A549 (cell line): ENCODE results near the gene KCNA5. TPM values are rescaled to one million over a fixed set of nuclear protein-coding genes. Genes with fewer than 3 reads are reported as not detected.

Experiments
- ATAC-seq, 2 experiments: fragments of 200-7000 bp in 1 of 2; fragments of >200 bp in 1 of 2; cut with Nextera tagmentation in 1 of 2; cut with Tn5 transposase in 1 of 2; 3 replicates each; pipeline versions ENCODE4 v1.8.0 to v1.9.1; 2018 to 2020; ENCODE audit warnings: mild to moderate bottlenecking in 1 of 2, moderate library complexity in 1 of 2
- CTCF ChIA-PET: fragments of 300-600 bp; sonication (Branson Sonifier 250); formaldehyde crosslinking; extraction: SDS; loops from one replicate; lab custom pipeline; 2021; ENCODE audit warnings: antibody characterized with exemption, inconsistent platforms; lab: Yijun Ruan, JAX
- POLR2A ChIA-PET: fragments of 350-600 bp; formaldehyde crosslinking; extraction: SDS; loops from one replicate; lab custom pipeline; 2021; ENCODE audit warnings: antibody characterized with exemption, inconsistent platforms; lab: Yijun Ruan, JAX
- DNase-seq, 2 experiments: peaks; one replicate each; pipeline versions ENCODE4 v3.0.0 to v3.0.0-alpha.2; 2011 to 2016; ENCODE audit warnings: low read depth in 1 of 2, low spot score in 1 of 2
- FAIRE-seq: peaks from 2 replicates; lab custom pipeline; 2011; peaks lifted over from hg19 to GRCh38; lab: Jason Lieb, UNC
- H3K27ac ChIP-seq, 2 experiments: fragments of >200 bp; sonication (Bioruptor Twin); formaldehyde crosslinking; 3 replicates each; pipeline ENCODE4 v1.5.1; 2016 to 2017
- H3K4me1 ChIP-seq: fragments of >200 bp; sonication (Bioruptor Twin); formaldehyde crosslinking; 3 replicates; pipeline ENCODE4 v1.6.1; 2016
- H3K4me2 ChIP-seq: fragments of >200 bp; sonication (Bioruptor Twin); formaldehyde crosslinking; 3 replicates; pipeline ENCODE4 v1.6.1; 2016
- H3K4me3 ChIP-seq: fragments of >200 bp; sonication (Bioruptor Twin); formaldehyde crosslinking; 3 replicates; pipeline ENCODE4 v1.5.1; 2016
- H3K9me3 ChIP-seq: fragments of >200 bp; sonication (Bioruptor Twin); formaldehyde crosslinking; 3 replicates; pipeline ENCODE4 v1.6.1; 2016
- CHD2 ChIP-seq: fragments of 150-350 bp; IDR thresholded peaks from 2 replicates; pipeline ENCODE4 v1.6.1; 2014; ENCODE audit warnings: low read length; ENCODE audit not compliant: partially characterized antibody
- E2F6 ChIP-seq: IDR thresholded peaks from 2 replicates; pipeline ENCODE4 v1.6.1; 2012; ENCODE audit warnings: low read depth, borderline replicate concordance
- EHF ChIP-seq: fragments of 250-450 bp; sonication (Bioruptor Pico); IDR thresholded peaks from 2 replicates; pipeline ENCODE4 v1.5.0; 2020; ENCODE audit warnings: mild to moderate bottlenecking
- ESRRA ChIP-seq: fragments of 150-350 bp; IDR thresholded peaks from 2 replicates; pipeline ENCODE4 v1.6.1; 2014; ENCODE audit warnings: mild to moderate bottlenecking, low read length, borderline replicate concordance
- FOSL2 ChIP-seq, 2 experiments: fragments of 450-650 bp in 1 of 2; fragments of >200 bp in 1 of 2; sonication (Bioruptor Twin) in 1 of 2; formaldehyde crosslinking; IDR thresholded peaks; 2 replicates each; pipeline versions ENCODE4 v1.5.0 to v1.6.1; 2016 to 2020; ENCODE audit warnings: mild to moderate bottlenecking in 1 of 2, moderate library complexity in 1 of 2
- FOXS1 ChIP-seq: fragments of 250-450 bp; sonication (Bioruptor Pico); IDR thresholded peaks from 2 replicates; pipeline ENCODE4 v1.5.0; 2020; ENCODE audit warnings: mild to moderate bottlenecking, moderate library complexity
- JUNB ChIP-seq: fragments of >200 bp; sonication (Bioruptor Twin); formaldehyde crosslinking; IDR thresholded peaks from 2 replicates; pipeline ENCODE4 v1.6.1; 2016
- KDM5A ChIP-seq: fragments of 200-600 bp; sonication (generic); IDR thresholded peaks from 2 replicates; pipeline ENCODE4 v1.6.1; 2016; ENCODE audit warnings: antibody characterized with exemption, mild to moderate bottlenecking
- MAZ ChIP-seq: fragments of 150-350 bp; IDR thresholded peaks from 2 replicates; pipeline ENCODE4 v1.6.1; 2014; ENCODE audit warnings: antibody characterized with exemption, low read depth, low read length, borderline replicate concordance
- NFE2L2 ChIP-seq: fragments of 150-350 bp; conservative IDR thresholded peaks from 2 replicates; pipeline ENCODE4 v1.6.1; 2014; ENCODE audit warnings: low read length
- PHF8 ChIP-seq: fragments of 200-600 bp; sonication (generic); IDR thresholded peaks from 2 replicates; pipeline ENCODE4 v1.6.1; 2016; ENCODE audit warnings: low read depth, mild to moderate bottlenecking, antibody characterized with exemption, moderate library complexity, borderline replicate concordance
- POLR2AphosphoS2 ChIP-seq: conservative IDR thresholded peaks from 2 replicates; pipeline ENCODE4 v1.6.1; 2012; ENCODE audit warnings: low read length, improper control_type of control experiment, inconsistent platforms
- RAD21 ChIP-seq, 2 experiments: fragments of >200 bp in 1 of 2; sonication (Bioruptor Twin) in 1 of 2; formaldehyde crosslinking in 1 of 2; IDR thresholded peaks in 1 of 2; conservative IDR thresholded peaks in 1 of 2; 2 replicates in 1 of 2; 3 replicates in 1 of 2; pipeline ENCODE4 v1.6.1; 2012 to 2018; ENCODE audit warnings: inconsistent platforms in 1 of 2
- RNF2 ChIP-seq: fragments of 200-600 bp; sonication (generic); IDR thresholded peaks from 2 replicates; pipeline ENCODE4 v1.6.1; 2016; ENCODE audit warnings: low read depth, mild to moderate bottlenecking, antibody characterized with exemption, moderate library complexity, borderline replicate concordance
- ZC3H11A ChIP-seq: fragments of 450-650 bp; IDR thresholded peaks from 2 replicates; pipeline ENCODE4 v1.6.1; 2014; ENCODE audit warnings: antibody characterized with exemption, mild to moderate bottlenecking
- ZFP36 ChIP-seq: fragments of 450-650 bp; IDR thresholded peaks from 2 replicates; pipeline ENCODE4 v1.6.1; 2014; ENCODE audit warnings: borderline replicate concordance; ENCODE audit not compliant: partially characterized antibody
- ZNF302 ChIP-seq: fragments of 250-450 bp; sonication (Bioruptor Pico); IDR thresholded peaks from 2 replicates; pipeline ENCODE4 v1.9.0; 2021; ENCODE audit warnings: inconsistent platforms, mild to moderate bottlenecking, moderate library complexity
- ZSCAN20 ChIP-seq: fragments of 250-450 bp; sonication (Bioruptor Pico); IDR thresholded peaks from 2 replicates; pipeline ENCODE4 v1.8.0; 2022; ENCODE audit warnings: mild to moderate bottlenecking, moderate library complexity
- WGBS: methylation state at CpG from one replicate; pipeline ENCODE4 v1.1.6; 2017; ENCODE audit errors: missing lambda C conversion rate; 5-methylcytosine and 5-hydroxymethylcytosine counted together
- polyA plus RNA-seq, 4 experiments: library from polyadenylated mRNA; depleted of rRNA in 3 of 4; stranded (reverse); fragments of >200 nt; fragmentation: RNase III in 1 of 4; extraction: RNeasy Plus Mini Kit Qiagen cat#74134 plus additional on column Dnase treatment in 1 of 4; gene quantifications; 2 replicates in 3 of 4; 3 replicates in 1 of 4; pipeline ENCODE4 v1.2.3, GENCODE V29; 2011 to 2017

KCNA5 gene
- polyA plus RNA-seq, 2 of the 4 experiments (the other 2 are of a cell fraction), result not detected

- no peak for TF ChIP-seq KDM5A
- TF ChIP-seq ZC3H11A, result no peak
- TF ChIP-seq E2F6, result no peak
- no peak for TF ChIP-seq EHF (CRISPR knock-in tag)
- TF ChIP-seq POLR2AphosphoS2, result no peak
- TF ChIP-seq RAD21 (conservative IDR thresholded peaks at IDR 0.05 in 1 of 2, IDR thresholded peaks at IDR 0.05 in 1 of 2), result no peak
- TF ChIP-seq NFE2L2, result no peak
- TF ChIP-seq CHD2, result no peak
- no peak for TF ChIP-seq ESRRA
- no peak for TF ChIP-seq ZFP36
- TF ChIP-seq ZNF302 (CRISPR knock-in tag), result no peak
- TF ChIP-seq FOXS1 (CRISPR knock-in tag), result no peak
- TF ChIP-seq ZSCAN20, result no peak
- no peak for TF ChIP-seq RNF2
- CTCF ChIA-PET, result interaction anchor here (0.6 to 1.5 kb wide), 2 partner anchors 10 to 318 kb away, joined by 3 to 6 read pairs; no protein-coding TSS in a partner anchor
Observed at GRCh38 chr12:5094551-5094950, 50.9 kb downstream of the KCNA5 start.

GRCh38 chr12:5094986-5095385, 51.3 kb downstream of the KCNA5 start:
- WGBS, result 7% methylated on average over 3 of the region's 3 CpGs
- Histone ChIP-seq H3K9me3 (no peaks in the 10 kb centered on the region), H3K4me3 (no peak overlapping the region), H3K4me2 (no peak overlapping the region), H3K27ac (no peak overlapping the region), H3K4me1 (no peaks in the 10 kb centered on the region)
- FAIRE-seq (no peak), ATAC-seq (no peak), DNase-seq (no peak)
- CTCF ChIA-PET, result no interaction called here
- TF ChIP-seq RNF2 (no peak), FOSL2 (IDR thresholded peaks at IDR 0.05) (no peak), FOSL2 (CRISPR knock-in tag; IDR thresholded peaks at IDR 0.05) (no peak), JUNB (no peak), MAZ (no peak), PHF8 (no peak)
- POLR2A ChIA-PET, result no interaction called here

More at GRCh38 chr12:5094551-5094950, 50.9 kb downstream of the KCNA5 start:
- ATAC-seq, result no peak
- no peak for DNase-seq
- Histone ChIP-seq H3K4me2 (no peak overlapping the region), H3K4me3 (no peak overlapping the region), H3K4me1 (no peaks in the 10 kb centered on the region), H3K9me3 (no peaks in the 10 kb centered on the region), H3K27ac (no peak overlapping the region)
- WGBS, result 0% methylated on average over 1 of the region's 1 CpG
- POLR2A ChIA-PET, result no interaction called here
- no peak for FAIRE-seq

Other genes starting within 250 kb of the KCNA5 start
- gene KCNA1, start 134.0 kb upstream of the KCNA5 start, polyA plus RNA-seq (2011; rRNA removed), result not detected in 2 replicates
- not detected in 3 replicates for gene KCNA1, start 134.0 kb upstream of the KCNA5 start, polyA plus RNA-seq (2017; fragmentation: RNase III; extraction: RNeasy Plus Mini Kit Qiagen cat#74134 plus additional on column Dnase treatment)